PFSK-1 (cell line): ENCODE measurements around the gene PITX2.

Source experiments
- FOXP2 ChIP-seq: optimal IDR thresholded peaks from 2 replicates; pipeline ENCODE3; 2011; ENCODE audit warnings: borderline replicate concordance, control low read depth, inconsistent platforms; ENCODE audit not compliant: insufficient read depth; ENCODE audit errors: extremely low read length, extremely low read depth
- POLR2AphosphoS5 ChIP-seq: IDR thresholded peaks from 2 replicates; pipeline ENCODE4 v1.6.1; 2012; ENCODE audit warnings: low read depth, mild to moderate bottlenecking, control low read depth, low read length, moderate library complexity
- SIN3A ChIP-seq: IDR thresholded peaks from 2 replicates; pipeline ENCODE4 v1.6.1; 2012; ENCODE audit warnings: mild to moderate bottlenecking, low read length, moderate library complexity, borderline replicate concordance; ENCODE audit not compliant: insufficient read depth
- TAF1 ChIP-seq: IDR thresholded peaks from 2 replicates; pipeline ENCODE4 v1.6.1; 2012; ENCODE audit warnings: low read length, control low read depth, borderline replicate concordance; ENCODE audit not compliant: insufficient read depth
- TF ChIP-seq, protein P1 (sequence below), 2 experiments: IDR thresholded peaks; 2 replicates each; pipeline versions ENCODE4 v1.6.1 to v1.8.0; 2011 to 2012; ENCODE audit warnings: low read depth in 2 of 2, low read length in 2 of 2, control low read depth in 1 of 2, inconsistent platforms in 1 of 2, mild to moderate bottlenecking in 1 of 2, moderate library complexity in 1 of 2; ENCODE audit not compliant: insufficient read depth in 1 of 2

The PITX2 gene

DNA sequence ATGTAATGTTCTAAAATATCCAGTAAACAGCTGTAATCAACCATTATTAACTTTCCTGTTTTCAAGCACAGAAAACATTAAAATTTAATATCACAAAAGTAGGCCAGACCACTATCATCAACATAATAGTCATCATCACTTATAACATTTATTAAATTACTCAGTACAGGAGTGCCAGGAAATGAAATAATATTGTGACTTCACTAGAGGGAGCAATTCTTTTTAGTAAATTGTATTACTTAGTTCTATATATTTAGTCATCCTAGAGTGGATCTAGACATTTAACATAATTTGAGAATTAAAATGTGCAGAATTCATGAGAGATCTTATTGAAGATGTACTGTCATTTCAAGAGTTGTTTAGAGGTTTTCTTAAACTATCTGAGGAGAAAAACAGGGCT, 33.6 kb downstream of the PITX2 start:
- TF ChIP-seq SIN3A (no peak), TAF1 (no peak)

DNA sequence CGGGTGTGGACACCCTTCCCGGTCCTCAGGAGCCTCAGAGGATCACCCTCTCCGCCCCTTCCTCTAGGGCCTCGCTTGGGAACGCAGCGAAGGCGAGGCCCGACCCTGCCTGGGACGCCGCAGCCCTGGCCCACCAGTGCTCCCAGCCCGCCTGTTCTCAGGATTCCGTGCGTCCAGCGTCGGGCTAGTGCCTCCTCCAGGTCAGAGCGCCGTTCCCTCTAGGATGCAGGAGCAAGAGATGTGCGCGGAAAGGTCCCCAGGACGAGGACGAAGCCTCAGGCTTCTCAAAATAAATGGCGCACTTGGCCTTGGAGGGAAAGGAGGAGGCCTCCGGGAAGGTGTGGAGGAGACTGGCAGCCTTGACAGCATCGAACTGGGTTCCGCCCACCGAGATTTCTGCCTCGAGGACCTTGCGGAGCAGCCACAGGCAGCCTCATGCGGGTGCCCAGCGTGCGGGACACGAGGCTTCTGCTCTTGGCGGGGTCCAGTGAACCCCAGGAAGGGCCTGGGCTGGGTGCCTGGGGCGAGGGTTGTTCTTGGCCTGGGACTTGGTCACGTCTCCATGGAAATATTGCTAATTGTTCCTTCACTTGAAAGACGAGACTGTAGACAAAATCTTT, 35.1 kb downstream of the PITX2 start:
- TF ChIP-seq SIN3A (no peak), POLR2AphosphoS5 (no peak), FOXP2 (no peak), TAF1 (no peak)
- TF ChIP-seq, protein P1, sequence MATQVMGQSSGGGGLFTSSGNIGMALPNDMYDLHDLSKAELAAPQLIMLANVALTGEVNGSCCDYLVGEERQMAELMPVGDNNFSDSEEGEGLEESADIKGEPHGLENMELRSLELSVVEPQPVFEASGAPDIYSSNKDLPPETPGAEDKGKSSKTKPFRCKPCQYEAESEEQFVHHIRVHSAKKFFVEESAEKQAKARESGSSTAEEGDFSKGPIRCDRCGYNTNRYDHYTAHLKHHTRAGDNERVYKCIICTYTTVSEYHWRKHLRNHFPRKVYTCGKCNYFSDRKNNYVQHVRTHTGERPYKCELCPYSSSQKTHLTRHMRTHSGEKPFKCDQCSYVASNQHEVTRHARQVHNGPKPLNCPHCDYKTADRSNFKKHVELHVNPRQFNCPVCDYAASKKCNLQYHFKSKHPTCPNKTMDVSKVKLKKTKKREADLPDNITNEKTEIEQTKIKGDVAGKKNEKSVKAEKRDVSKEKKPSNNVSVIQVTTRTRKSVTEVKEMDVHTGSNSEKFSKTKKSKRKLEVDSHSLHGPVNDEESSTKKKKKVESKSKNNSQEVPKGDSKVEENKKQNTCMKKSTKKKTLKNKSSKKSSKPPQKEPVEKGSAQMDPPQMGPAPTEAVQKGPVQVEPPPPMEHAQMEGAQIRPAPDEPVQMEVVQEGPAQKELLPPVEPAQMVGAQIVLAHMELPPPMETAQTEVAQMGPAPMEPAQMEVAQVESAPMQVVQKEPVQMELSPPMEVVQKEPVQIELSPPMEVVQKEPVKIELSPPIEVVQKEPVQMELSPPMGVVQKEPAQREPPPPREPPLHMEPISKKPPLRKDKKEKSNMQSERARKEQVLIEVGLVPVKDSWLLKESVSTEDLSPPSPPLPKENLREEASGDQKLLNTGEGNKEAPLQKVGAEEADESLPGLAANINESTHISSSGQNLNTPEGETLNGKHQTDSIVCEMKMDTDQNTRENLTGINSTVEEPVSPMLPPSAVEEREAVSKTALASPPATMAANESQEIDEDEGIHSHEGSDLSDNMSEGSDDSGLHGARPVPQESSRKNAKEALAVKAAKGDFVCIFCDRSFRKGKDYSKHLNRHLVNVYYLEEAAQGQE (IDR thresholded peaks at IDR 0.05; ENCODE audit: insufficient read depth in 1 of 2, low read depth in 2 of 2, low read length in 2 of 2) = no peak

DNA sequence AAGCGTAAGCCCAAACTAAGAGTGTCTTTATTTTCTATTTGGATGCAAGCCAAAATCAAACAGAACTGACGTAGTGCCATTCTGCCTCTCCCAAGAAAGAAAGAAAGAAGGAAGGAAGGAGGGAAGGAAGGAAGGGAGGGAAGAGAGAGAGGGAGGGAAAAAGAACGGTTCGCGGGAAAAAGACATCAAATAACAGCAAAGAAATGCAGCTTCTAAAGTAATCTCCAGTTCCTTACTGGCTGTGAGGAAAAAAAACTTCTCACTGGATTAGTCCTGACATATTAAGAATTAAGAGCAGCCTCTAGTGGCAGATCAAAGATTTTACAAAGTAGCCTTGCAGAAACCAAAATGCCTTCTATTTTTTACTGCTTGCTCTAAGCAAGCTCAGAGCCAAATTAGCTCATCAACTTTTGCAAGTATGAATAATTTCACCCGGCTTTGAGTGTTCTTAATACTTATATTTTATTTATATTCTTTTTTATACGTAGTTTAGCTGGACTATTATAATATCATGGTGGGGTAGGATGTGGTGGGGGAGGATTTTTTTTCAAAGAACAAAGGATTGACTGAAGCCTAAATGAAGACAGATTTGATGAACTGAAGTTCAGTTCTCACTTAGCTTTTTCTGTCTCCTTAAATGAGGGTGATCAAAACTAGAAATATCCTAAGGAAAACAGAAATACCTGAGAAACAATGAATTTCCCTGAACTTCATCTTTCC, 36.6 kb downstream of the PITX2 start:
- TF ChIP-seq POLR2AphosphoS5 (no peak), TAF1 (no peak), SIN3A (no peak), FOXP2 (no peak)
